GM19397 (cell line): ENCODE measurements around the gene NGDN.
"Not testable (repeated sequence)": the region's sequence is repeated elsewhere in the genome, so short reads cannot be mapped to it uniquely, and the experiment has no call there.

Source experiments
- ATAC-seq: cut with Tn5 transposase; IDR thresholded peaks from one replicate; pipeline ENCODE4 v1.9.1; 2021; ENCODE audit warnings: mild to moderate bottlenecking, moderate library complexity; ENCODE audit not compliant: unreplicated experiment

Gene NGDN

DNA sequence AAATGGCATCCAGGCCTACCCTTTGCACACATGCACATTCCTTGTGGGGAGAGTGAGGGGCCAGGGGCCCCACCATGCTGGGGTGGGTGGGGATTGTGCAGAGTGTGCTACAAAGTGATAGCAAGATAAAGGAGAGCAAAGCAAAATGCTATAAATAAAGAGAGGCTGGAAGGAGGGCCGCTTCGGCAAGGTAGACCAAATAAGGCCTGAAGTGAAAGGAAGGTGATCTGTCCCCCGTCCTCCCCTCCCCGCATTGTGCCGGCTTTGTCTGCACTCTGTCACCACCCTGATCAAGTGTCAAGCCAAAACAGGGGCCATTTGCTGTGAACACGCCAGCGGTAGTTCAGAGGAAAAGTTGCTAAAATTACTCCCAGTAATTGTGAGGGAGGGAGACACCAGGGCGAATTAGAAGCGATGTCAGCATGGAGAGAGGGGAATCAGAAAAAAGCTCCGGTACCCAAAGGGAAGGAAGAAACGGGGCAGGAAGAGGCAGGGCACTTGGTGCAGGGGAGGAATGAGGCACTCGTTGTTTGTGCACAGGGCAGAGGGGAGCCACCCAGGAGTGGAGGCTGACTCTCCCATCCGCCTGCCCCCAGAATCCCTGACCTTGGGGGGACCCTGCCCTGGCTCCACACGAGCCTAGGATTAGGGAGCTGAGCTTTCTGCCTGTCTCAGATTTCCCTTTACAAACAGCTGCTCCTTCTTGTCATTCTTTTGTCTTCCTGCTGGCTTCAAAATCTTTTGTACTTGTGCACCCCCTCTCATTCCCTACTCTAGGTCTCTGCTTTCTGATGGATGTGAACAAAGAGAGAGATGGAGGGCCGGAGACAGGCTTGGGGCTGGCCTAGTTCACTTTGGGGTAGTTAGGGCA is 31.2 kb upstream of the NGDN start:
- ATAC-seq, result no peak

GRCh38 chr14:23439107-23439835 is 30.2 kb upstream of the NGDN start:
- ATAC-seq, result no peak

- no peak for ATAC-seq
Measured at GRCh38 chr14:23441076-23441475, 28.4 kb upstream of the NGDN start.

DNA sequence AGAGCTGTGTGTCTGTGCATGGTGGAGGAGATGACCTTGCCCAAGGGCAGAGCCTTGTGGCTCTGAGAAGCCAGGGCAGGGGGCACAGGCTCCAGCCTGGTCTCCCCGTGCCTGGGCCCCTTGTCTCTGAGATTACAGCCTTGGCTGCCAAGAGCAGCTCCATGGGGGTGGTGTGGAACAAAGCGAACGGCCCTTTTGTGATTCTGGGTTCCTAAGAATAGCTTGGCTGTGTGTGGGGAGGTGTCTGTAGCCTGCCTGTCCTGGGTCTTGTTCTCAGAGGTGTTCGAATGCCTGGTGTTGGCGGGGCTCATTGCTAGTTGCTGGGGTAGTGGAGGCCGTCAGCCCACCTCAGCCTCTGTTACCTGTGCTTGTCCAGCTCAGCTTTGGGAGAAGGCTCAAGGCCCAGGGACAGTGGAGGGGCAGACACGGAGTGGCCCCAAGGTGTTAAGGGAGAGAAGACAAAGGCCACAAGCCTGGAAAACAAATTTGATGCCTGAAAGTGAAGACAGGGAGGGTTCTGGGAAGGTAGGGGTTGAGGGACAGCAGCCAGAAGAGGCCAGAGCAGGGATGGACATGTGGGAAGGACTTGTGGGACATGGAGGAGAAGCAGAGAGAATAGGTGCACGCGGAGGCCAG is 26.7 kb upstream of the NGDN start:
- no peak for ATAC-seq

GRCh38 chr14:23443411-23443812 is 26.1 kb upstream of the NGDN start:
- ATAC-seq, result no peak

GRCh38 chr14:23443881-23444280 is 25.6 kb upstream of the NGDN start:
- ATAC-seq, result no peak

- ATAC-seq, result no peak
Measured at GRCh38 chr14:23444314-23444713, 25.2 kb upstream of the NGDN start.

DNA sequence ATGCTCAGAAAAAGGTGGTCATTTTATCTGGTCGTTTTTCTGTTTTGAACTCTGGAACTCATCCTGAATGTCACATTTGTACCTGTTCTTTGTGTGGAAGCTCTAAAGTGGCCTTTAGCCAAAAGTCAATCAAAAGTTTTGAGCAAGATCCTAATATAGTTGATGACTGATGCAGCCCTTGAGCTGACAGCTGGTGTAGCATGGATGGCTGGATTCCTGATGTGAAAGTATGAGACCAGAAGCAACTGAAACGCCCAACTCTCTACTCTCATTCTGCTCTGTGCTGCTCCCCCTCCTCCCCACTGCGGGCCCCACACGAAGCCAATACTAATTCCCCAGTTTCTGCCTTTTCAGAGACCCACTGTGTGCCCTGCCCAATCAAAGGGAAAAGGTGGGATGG is 23.7 kb upstream of the NGDN start:
- no peak for ATAC-seq

GRCh38 chr14:23446291-23446851 is 23.1 kb upstream of the NGDN start:
- no peak for ATAC-seq

DNA sequence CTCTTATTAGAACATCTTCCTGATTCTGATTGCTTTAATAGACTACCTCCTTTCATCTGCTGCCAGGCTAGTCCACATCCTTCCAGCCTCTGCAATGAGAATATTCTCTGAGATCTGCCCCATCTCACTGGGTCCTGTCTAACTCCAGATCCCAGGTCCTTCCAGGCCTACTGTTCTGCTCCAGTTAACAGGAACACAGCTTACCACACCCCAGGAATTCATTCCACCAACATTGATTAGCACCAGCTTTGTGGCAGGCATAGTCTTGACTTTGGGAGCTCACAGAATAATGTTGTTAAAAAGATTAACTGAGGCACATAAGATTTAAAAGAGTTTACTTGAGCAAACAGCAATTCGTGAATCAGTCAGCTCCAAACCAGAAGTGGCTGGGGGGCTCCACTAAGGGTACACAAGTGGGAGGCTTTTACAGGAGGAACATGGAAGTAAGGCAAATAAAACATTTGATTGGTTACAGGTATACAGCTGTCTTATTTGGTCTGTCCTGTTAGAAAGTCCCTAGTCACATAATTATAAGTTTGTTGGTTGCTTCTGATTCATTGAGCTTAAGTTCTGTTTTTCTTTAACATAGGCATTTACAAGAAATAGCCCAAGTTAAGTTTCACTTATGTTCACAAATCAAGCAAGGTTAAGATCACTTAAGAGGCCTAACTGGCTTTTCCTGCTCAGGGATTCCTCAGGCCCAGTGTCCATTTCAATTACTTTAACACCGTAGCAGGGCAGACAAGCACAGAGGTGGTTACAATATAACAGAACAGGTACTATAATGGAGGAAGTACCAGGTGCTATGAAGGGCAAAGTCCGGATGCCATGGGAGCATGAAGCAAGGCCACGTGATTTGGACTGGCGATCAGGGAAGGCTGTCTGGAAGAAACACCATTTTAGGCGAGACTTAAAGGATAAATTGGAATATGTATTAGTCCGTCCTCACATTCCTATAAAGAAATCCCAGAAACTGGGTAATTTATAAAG is 21.8 kb upstream of the NGDN start:
- no peak for ATAC-seq

- no peak for ATAC-seq
Measured at GRCh38 chr14:23449314-23449713, 20.2 kb upstream of the NGDN start.

- ATAC-seq, result no peak
Measured at GRCh38 chr14:23450379-23450778, 19.1 kb upstream of the NGDN start.

GRCh38 chr14:23452237-23452636 is 17.3 kb upstream of the NGDN start:
- ATAC-seq, result no peak

DNA sequence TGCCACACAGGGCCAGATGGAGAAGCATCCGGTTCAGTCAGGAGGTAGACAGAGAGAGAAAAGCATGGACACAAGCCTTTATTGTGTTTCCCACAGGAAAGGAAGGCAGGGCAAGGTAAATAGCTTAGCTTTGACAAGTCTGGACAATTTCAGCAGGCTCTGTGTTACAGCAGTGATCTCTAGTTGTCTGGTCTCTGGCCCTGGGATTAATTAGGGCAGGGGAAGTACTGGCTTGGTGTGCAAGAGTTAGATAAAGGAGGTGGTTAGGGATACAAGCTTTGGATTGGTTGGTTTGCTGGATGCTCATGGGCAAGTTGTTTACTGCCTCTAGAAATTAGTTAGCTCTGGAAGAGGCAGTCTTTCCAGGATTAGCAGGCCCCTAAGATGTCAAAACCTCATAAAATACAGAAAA is 15.1 kb upstream of the NGDN start:
- ATAC-seq, result no peak

DNA sequence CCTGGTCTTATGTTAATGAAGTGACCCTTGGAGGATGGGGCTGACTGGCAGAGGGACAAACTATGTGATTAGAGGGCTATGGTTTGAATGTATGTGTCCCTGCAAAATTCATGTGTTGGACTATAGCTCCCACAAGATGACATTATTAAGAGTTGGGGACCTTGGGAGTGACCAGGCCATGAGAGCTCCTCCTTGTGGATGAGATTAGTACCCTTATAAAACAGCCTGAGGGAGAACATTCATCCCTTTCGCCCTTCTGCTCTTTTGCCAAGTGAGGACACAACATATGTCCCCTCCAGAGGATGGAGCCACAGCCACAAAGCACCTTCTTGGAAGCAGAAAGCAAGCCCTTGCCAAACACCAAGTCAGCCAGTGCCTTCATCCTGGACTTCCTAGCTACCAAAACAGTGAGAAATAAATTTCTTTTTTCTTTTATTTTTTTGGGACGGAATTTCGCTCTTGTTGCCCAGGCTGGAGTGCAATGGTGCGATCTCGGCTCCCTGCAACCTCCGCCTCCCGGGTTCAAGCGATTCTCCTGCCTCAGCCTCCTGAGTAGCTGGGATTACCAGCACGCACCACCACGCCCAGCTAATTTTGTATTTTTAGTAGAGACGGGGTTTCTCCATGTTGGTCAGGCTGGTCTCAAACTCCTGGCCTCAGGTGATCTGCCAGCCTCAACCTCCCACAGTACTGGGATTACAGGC is 12.5 kb upstream of the NGDN start:
- ATAC-seq, result not testable (repeated sequence)

DNA sequence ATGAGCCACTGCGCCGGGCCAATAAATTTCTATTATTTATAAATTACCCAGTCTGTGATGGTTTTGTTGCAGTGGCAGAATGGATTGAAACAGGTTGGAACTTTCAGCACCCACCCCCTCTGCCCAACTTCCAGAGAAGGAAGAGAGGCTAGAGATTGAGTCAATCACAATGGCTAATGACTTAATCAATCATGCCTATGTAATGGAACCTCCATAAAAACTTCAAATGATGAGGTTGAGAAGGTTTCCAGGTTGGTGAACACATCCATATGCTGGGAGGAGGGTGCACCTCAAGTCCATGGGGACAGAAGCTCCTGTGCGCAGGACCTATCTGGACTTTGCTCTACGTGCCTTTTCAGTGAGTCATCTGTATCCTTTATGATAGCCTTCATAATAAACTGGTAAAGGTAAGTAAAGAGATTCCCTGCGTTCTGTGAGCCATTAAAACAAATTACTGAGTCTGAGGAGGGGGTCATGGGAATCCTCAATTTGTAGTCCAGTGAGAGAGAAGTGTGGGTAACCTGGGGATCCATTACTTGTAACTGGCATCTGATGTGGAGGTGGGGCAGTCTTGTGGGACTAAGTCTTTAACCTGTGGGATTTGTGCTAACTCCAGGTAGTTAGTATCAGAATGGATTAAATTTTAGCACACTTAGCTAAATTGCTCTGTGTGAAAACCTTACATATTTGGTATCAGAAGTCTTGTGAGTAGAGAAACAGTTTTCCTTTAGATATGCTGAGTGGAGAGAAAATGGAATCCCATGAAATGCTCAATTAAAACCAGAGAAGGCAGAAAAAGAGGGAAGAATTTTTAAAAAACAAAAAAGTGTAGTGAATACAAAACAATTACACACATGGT is 11.7 kb upstream of the NGDN start:
- ATAC-seq, result no peak

- no peak for ATAC-seq
Measured at GRCh38 chr14:23460960-23461359, 8.5 kb upstream of the NGDN start.

GRCh38 chr14:23464700-23465099 is 4.8 kb upstream of the NGDN start:
- no peak for ATAC-seq

- no peak for ATAC-seq
Measured at GRCh38 chr14:23465261-23465660, 4.2 kb upstream of the NGDN start.
